ENCODE results near the gene GPSM1. TPM values are rescaled to one million over a fixed set of nuclear protein-coding genes. Genes with fewer than 3 reads are reported as not detected.

Gene GPSM1
- total RNA-seq, 1 donor from 2014 or later, result 19.2 TPM

DNA sequence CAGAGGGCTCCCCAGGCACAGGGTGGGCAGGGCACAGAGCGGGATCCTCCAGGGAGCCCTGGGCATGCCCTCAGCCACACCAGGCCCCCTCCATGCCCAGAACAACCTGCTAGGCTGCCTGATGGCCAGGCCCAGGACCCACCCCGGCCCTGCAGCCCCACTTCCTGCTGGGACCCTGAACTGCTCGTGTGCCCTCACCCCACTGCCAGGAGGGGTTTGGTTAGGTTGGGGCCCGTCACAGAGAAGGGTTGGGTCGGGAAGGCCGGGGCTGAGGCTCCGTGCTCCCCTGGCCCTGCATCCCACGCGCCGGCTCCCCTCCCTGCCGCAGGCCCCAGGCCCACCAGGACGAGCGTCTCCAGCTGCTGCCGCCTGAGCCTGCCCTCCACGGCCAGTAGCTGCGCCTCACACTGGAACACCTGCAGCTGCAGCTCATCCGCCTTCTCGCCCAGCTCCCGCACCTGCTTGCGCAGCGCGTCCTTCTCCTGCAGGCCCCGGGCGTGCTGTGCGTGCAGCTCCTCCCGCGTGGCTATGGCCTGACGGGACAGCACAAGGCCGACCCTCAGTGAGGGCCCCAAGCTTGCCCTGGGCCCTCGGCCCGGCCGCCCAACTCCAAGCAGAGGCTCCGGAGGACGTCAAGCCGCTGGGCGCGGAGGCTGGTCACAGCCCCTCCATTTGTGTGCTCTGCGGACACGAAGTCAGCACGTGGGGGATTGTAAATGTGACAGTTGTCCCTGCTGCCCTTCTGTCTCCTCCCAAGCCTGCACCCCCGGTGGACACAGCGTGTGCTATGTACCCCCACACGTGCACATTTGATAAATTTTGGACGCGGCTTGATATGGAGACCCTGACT, 40.2 kb downstream of the GPSM1 start:
- no peaks in the 10 kb centered on the region for H3K9me3 ChIP-seq
- intact Hi-C loops (cut with DNase I), result no loop called here
- H3K36me3 ChIP-seq, result no peaks in the 10 kb centered on the region
- ATAC-seq (no peak), DNase-seq (no peak)
- H3K27me3 ChIP-seq (ENCODE audit: low read depth), result no peaks in the 10 kb centered on the region
- H3K4me1 ChIP-seq, result peaks cover 23% of the 10 kb centered on the region
- H3K27ac ChIP-seq, result no peak overlapping the region
- no peak for TF ChIP-seq CTCF (IDR thresholded peaks at IDR 0.05)
- H3K4me3 ChIP-seq, result no peak overlapping the region

DNA sequence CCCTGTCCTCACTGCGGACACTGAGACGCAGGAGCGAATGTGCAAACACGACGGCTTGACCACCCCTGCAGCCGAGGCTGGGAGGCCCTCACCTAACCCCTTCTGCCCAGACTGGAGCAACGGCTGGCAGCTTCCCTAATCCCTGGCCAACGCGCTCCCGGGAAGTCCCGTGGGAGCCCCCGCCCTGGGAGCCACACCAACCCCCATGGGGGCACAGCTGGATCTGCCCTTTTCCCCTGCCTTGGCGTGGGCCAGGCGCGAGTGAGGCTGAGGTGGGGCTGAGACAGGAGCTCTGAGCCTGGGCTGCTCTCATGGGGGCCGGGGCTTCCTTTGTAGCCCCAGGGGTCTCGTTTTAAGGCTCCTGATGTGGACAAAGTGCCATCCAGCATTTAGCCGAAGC, 40.9 kb downstream of the GPSM1 start:
- DNase-seq (no peak), ATAC-seq (no peak)
- no peaks in the 10 kb centered on the region for H3K9me3 ChIP-seq
- H3K27me3 ChIP-seq (ENCODE audit: low read depth), result no peaks in the 10 kb centered on the region
- intact Hi-C loops (cut with DNase I), result no loop called here
- no peak for TF ChIP-seq CTCF (IDR thresholded peaks at IDR 0.05)
- H3K4me1 ChIP-seq, result peaks cover 23% of the 10 kb centered on the region
- no peak overlapping the region for H3K27ac ChIP-seq
- no peak overlapping the region for H3K4me3 ChIP-seq
- no peaks in the 10 kb centered on the region for H3K36me3 ChIP-seq

GRCh38 chr9:136370037-136370436, 42.7 kb downstream of the GPSM1 start:
- intact Hi-C loops (cut with DNase I), result no loop called here
- no peak overlapping the region for H3K27ac ChIP-seq

DNA sequence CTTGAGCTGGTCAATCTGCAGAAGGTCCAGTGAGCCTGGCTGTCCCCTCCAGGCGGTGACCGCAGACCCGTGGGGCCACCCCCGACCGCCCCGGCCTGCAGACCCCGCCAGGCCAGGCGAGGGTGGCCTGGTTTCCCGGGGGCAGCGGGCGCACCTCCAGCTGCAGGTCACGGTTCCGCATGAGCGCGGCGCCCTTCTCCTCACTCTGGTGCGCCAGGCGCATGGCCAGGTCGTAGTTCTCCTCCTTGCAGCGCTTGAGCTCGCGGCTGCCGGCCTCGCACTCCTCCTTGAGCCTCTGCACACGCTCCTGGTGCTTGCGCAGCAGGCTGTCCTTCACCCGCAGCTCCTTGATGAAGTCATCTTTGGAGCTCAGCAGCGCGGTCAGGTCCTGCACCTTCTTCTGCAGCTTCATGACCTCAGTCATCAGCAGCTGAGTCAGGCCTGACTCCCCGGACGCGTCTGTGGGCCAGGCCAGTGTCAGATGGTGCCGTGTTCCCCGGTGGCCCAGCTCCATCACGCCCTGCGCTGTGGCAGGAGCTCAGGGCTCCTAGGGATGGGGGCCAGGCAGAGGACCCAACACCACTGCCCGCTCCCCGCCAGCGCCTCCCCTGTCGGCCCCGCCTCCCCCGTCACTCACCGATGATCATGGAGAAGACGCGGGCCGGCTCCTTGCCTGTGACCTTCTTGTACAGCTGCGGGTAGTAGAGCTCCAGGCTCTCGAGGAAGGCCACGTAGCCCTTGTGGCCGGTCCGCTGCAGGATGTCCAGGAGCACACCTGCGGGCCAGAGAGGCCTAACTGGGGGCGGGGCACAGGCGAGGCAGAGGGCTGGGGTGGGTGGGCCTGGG, 43.6 kb downstream of the GPSM1 start:
- intact Hi-C loops (cut with DNase I), result no loop called here
- H3K9me3 ChIP-seq, result no peaks in the 10 kb centered on the region
- ATAC-seq (no peak), DNase-seq (no peak)
- H3K36me3 ChIP-seq, result no peaks in the 10 kb centered on the region
- TF ChIP-seq CTCF (IDR thresholded peaks at IDR 0.05), result no peak
- peaks cover 15% of the 10 kb centered on the region for H3K4me1 ChIP-seq
- no peaks in the 10 kb centered on the region for H3K27me3 ChIP-seq (ENCODE audit: low read depth)
- no peak overlapping the region for H3K27ac ChIP-seq
- H3K4me3 ChIP-seq, result no peak overlapping the region

More at GRCh38 chr9:136370037-136370436, 42.7 kb downstream of the GPSM1 start:
- ATAC-seq (no peak), DNase-seq (no peak)
- no peak overlapping the region for H3K4me3 ChIP-seq
- H3K9me3 ChIP-seq, result no peaks in the 10 kb centered on the region
- peaks cover 15% of the 10 kb centered on the region for H3K4me1 ChIP-seq
- no peak for TF ChIP-seq CTCF (IDR thresholded peaks at IDR 0.05)
- H3K27me3 ChIP-seq (ENCODE audit: low read depth), result no peaks in the 10 kb centered on the region
- no peaks in the 10 kb centered on the region for H3K36me3 ChIP-seq

DNA sequence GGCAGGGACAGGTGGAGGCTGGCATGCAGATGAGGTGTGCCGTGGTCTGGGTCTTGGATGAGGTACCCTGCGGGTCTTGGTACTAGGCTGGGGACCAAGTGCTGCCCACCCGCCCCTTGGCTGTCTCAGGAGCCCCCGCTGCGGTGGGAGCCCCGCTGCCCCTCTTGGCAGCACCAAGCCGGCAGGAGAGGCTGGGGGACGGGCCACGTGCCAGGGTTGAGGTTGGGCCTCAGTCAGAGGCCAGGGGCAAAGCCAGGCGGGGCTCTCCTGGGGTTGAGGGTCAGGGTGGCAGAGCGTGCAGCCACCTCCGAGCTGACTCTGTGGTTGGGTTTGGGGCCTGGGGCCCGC, 44.2 kb downstream of the GPSM1 start:
- no peak for TF ChIP-seq CTCF (IDR thresholded peaks at IDR 0.05)
- Histone ChIP-seq H3K27ac (no peak overlapping the region), H3K4me1 (peaks cover 15% of the 10 kb centered on the region), H3K9me3 (no peaks in the 10 kb centered on the region), H3K36me3 (no peaks in the 10 kb centered on the region), H3K27me3 (ENCODE audit: low read depth) (no peaks in the 10 kb centered on the region), H3K4me3 (no peak overlapping the region)
- DNase-seq, result no peak
- intact Hi-C loops (cut with DNase I), result no loop called here
- no peak for ATAC-seq

Data from lower lobe of right lung (tissue), 2 donors.